Urothelium cell line (cell line): ENCODE results near the gene DALRD3.
"Not testable (repeated sequence)": the region's sequence is repeated elsewhere in the genome, so short reads cannot be mapped to it uniquely, and the experiment has no call there.

Source experiments
- DNase-seq: peaks from one replicate; pipeline ENCODE4 v3.0.0; 2011; ENCODE audit warnings: low spot score, mixed read lengths
- FAIRE-seq: peaks from 2 replicates; lab custom pipeline; 2011; peaks lifted over from hg19 to GRCh38; lab: Jason Lieb, UNC

Gene DALRD3

GRCh38 chr3:49021813-49022687 is 3.7 kb upstream of the DALRD3 start, which contains the start of gene NDUFAF3:
TSS of gene NDUFAF3 (plus strand) at chr3:49022121. CDS start at chr3:49022145, 24 bp downstream.
- FAIRE-seq: peak; percentile 40

GRCh38 chr3:49021213-49021812 is 2.9 kb upstream of the DALRD3 start:
- DNase-seq (peak; percentile 97), FAIRE-seq (peak; percentile 85)

More at GRCh38 chr3:49021813-49022687, 3.7 kb upstream of the DALRD3 start, which contains the start of gene NDUFAF3:
- DNase-seq: peak; percentile 93

GRCh38 chr3:49020330-49021212 is 2.2 kb upstream of the DALRD3 start:
- no peak for FAIRE-seq
- peak; percentile 30 for DNase-seq

- DNase-seq: no peak
- no peak for FAIRE-seq
Measured at GRCh38 chr3:49019941-49020329, 1.6 kb upstream of the DALRD3 start.

GRCh38 chr3:49018707-49019006 is 277 bp upstream of the DALRD3 start:
- DNase-seq: no peak
- no peak for FAIRE-seq

- DNase-seq (no peak), FAIRE-seq (no peak)
Measured at GRCh38 chr3:49017229-49017970, 980 bp downstream of the DALRD3 start.

- no peak for DNase-seq
- no peak for FAIRE-seq
Measured at GRCh38 chr3:49016414-49017228, 1.8 kb downstream of the DALRD3 start.

- no peak for DNase-seq
- FAIRE-seq: no peak
Measured at GRCh38 chr3:49015765-49016164, 2.6 kb downstream of the DALRD3 start.

GRCh38 chr3:49015072-49015471 is 3.3 kb downstream of the DALRD3 start:
- DNase-seq (no peak), FAIRE-seq (peak; percentile 30)

- FAIRE-seq (no peak), DNase-seq (peak; percentile 37)
Measured at GRCh38 chr3:49013738-49014660, 4.4 kb downstream of the DALRD3 start.

- FAIRE-seq (no peak), DNase-seq (no peak)
Measured at GRCh38 chr3:49013113-49013737, 5.2 kb downstream of the DALRD3 start.

GRCh38 chr3:49012441-49013017 is 5.9 kb downstream of the DALRD3 start:
- FAIRE-seq (no peak), DNase-seq (no peak)

- no peak for FAIRE-seq
- DNase-seq: no peak
Measured at GRCh38 chr3:49009396-49009795, 9.0 kb downstream of the DALRD3 start.

- DNase-seq, FAIRE-seq: not testable (repeated sequence)
Measured at GRCh38 chr3:49008627-49009026, 9.8 kb downstream of the DALRD3 start.

- FAIRE-seq: no peak
Measured at GRCh38 chr3:49007771-49008528, 10.4 kb downstream of the DALRD3 start.

GRCh38 chr3:49007068-49007770 is 11.2 kb downstream of the DALRD3 start, which contains the start of gene WDR6:
TSS of gene WDR6 (plus strand) at chr3:49007391. CDS start at chr3:49007432, 41 bp downstream.
- DNase-seq (peak; percentile 98), FAIRE-seq (peak; percentile 88)

More at GRCh38 chr3:49007771-49008528, 10.4 kb downstream of the DALRD3 start:
- DNase-seq: peak; percentile 92
